Neural cell (in vitro differentiated cells): ENCODE measurements around the gene C17orf100. TPM values are rescaled to one million over a fixed set of nuclear protein-coding genes. Genes with fewer than 3 reads are reported as not detected.

ENCODE experiments used
- H2AFZ ChIP-seq: fragments of 200-600, 300-800 bp; sonication (generic), shearing (Covaris generic); 2 replicates; pipeline ENCODE4 v1.6.0; 2014; ENCODE audit warnings: low read depth, mild to moderate bottlenecking, antibody characterized with exemption, low read length, moderate library complexity
- H3F3A ChIP-seq: fragments of 200-600 bp; shearing (Covaris generic); 2 replicates; pipeline ENCODE4 v1.6.1; 2016; ENCODE audit warnings: mild to moderate bottlenecking, moderate library complexity, mixed read lengths, antibody characterized with exemption, low read length; ENCODE audit not compliant: insufficient read depth, poor library complexity, severe bottlenecking
- H3K27ac ChIP-seq: fragments of 200-600, 300-800 bp; sonication (generic), shearing (Covaris generic); 2 replicates; pipeline ENCODE4 v1.5.1; 2014; ENCODE audit warnings: mild to moderate bottlenecking, low read length, moderate library complexity
- H3K27me3 ChIP-seq: fragments of 300-800, 200-600 bp; sonication (generic), shearing (Covaris generic); 2 replicates; pipeline ENCODE4 v1.6.0; 2014; ENCODE audit warnings: mild to moderate bottlenecking, low read depth, low read length, moderate library complexity; ENCODE audit not compliant: insufficient read depth
- H3K36me3 ChIP-seq: fragments of 300-800, 200-600 bp; sonication (generic), shearing (Covaris generic); 2 replicates; pipeline ENCODE4 v1.5.1; 2014; ENCODE audit warnings: mild to moderate bottlenecking, antibody characterized with exemption, low read length, moderate library complexity; ENCODE audit not compliant: insufficient read depth
- H3K4me2 ChIP-seq: fragments of 300-800, 200-600 bp; sonication (generic), shearing (Covaris generic); 2 replicates; pipeline ENCODE4 v1.6.0; 2014; ENCODE audit warnings: mild to moderate bottlenecking, low read length
- H3K4me3 ChIP-seq: fragments of 300-800, 200-600 bp; sonication (generic), shearing (Covaris generic); 2 replicates; pipeline ENCODE4 v1.5.1; 2014; ENCODE audit warnings: mild to moderate bottlenecking, low read length, moderate library complexity
- H3K79me2 ChIP-seq: fragments of 200-600 bp; shearing (Covaris generic); replicated peaks from 2 replicates; pipeline ENCODE4 v1.6.0; 2014; ENCODE audit warnings: mild to moderate bottlenecking, low read length, moderate library complexity; ENCODE audit not compliant: insufficient read depth
- H3K9ac ChIP-seq: fragments of 300-800, 200-600 bp; sonication (generic), shearing (Covaris generic); 2 replicates; pipeline ENCODE4 v1.6.1; 2016; ENCODE audit warnings: mild to moderate bottlenecking, low read length, mixed read lengths
- H3K9me2 ChIP-seq: fragments of 200-600 bp; shearing (Covaris generic); 2 replicates; pipeline ENCODE4 v1.6.1; 2016; ENCODE audit warnings: mild to moderate bottlenecking, low read length, mixed read lengths; ENCODE audit not compliant: insufficient read depth
- H3K9me3 ChIP-seq: fragments of 200-600, 300-800 bp; sonication (generic), shearing (Covaris generic); 2 replicates; pipeline ENCODE4 v1.6.1; 2016; ENCODE audit warnings: mild to moderate bottlenecking, mixed run types, low read length, moderate library complexity, mixed read lengths
- H4K20me1 ChIP-seq: fragments of 200-600 bp; shearing (Covaris generic); 2 replicates; pipeline ENCODE4 v1.6.1; 2016; ENCODE audit warnings: mild to moderate bottlenecking, mixed run types; ENCODE audit not compliant: insufficient read depth
- CTCF ChIP-seq: fragments of 450-650 bp; IDR thresholded peaks from 2 replicates; pipeline ENCODE4 v1.5.1; 2014; ENCODE audit warnings: antibody characterized with exemption, mild to moderate bottlenecking, moderate library complexity; ENCODE audit not compliant: poor library complexity, severe bottlenecking
- EP300 ChIP-seq: fragments of 450-650 bp; conservative IDR thresholded peaks from 2 replicates; pipeline ENCODE4 v1.6.1; 2014; ENCODE audit warnings: antibody characterized with exemption, mild to moderate bottlenecking, moderate library complexity; ENCODE audit not compliant: poor library complexity, severe bottlenecking
- EZH2 ChIP-seq: fragments of 200-600, 300-800 bp; shearing (Covaris generic), sonication (generic); IDR thresholded peaks from 2 replicates; pipeline ENCODE4 v1.6.1; 2014; ENCODE audit warnings: antibody characterized with exemption, low read length, borderline replicate concordance, mild to moderate bottlenecking; ENCODE audit not compliant: insufficient read depth, poor library complexity, severe bottlenecking
- MXI1 ChIP-seq: fragments of 450-650 bp; conservative IDR thresholded peaks from 2 replicates; pipeline ENCODE4 v1.6.1; 2014; ENCODE audit warnings: antibody characterized with exemption, mild to moderate bottlenecking; ENCODE audit not compliant: poor library complexity, severe bottlenecking
- POLR2AphosphoS5 ChIP-seq: IDR thresholded peaks from 2 replicates; pipeline ENCODE4 v1.6.1; 2012
- RAD21 ChIP-seq: fragments of 450-650 bp; conservative IDR thresholded peaks from 2 replicates; pipeline ENCODE4 v1.6.1; 2014; ENCODE audit warnings: antibody characterized with exemption, mild to moderate bottlenecking, moderate library complexity
- REST ChIP-seq: IDR thresholded peaks from 2 replicates; pipeline ENCODE4 v1.6.1; 2012; ENCODE audit warnings: borderline replicate concordance
- SMC3 ChIP-seq: fragments of 450-650 bp; conservative IDR thresholded peaks from 2 replicates; pipeline ENCODE4 v1.6.1; 2014; ENCODE audit warnings: antibody characterized with exemption, mild to moderate bottlenecking, moderate library complexity; ENCODE audit not compliant: poor library complexity
- TAF1 ChIP-seq: IDR thresholded peaks from 2 replicates; pipeline ENCODE4 v1.6.1; 2012; ENCODE audit warnings: low read depth
- polyA minus RNA-seq: library from RNA; depleted of rRNA, polyadenylated mRNA; stranded (reverse); fragments of >200 nt; gene quantifications from 2 replicates; pipeline ENCODE4 v1.2.3, GENCODE V29; 2014
- polyA plus RNA-seq: library from polyadenylated mRNA; depleted of rRNA; stranded (reverse); fragments of >200 nt; gene quantifications from 2 replicates; pipeline ENCODE4 v1.2.3, GENCODE V29; 2014

C17orf100 gene
- 10.3 and 12.4 TPM in 2 replicates for polyA plus RNA-seq
- 4.4 and 5.6 TPM in 2 replicates for polyA minus RNA-seq

DNA sequence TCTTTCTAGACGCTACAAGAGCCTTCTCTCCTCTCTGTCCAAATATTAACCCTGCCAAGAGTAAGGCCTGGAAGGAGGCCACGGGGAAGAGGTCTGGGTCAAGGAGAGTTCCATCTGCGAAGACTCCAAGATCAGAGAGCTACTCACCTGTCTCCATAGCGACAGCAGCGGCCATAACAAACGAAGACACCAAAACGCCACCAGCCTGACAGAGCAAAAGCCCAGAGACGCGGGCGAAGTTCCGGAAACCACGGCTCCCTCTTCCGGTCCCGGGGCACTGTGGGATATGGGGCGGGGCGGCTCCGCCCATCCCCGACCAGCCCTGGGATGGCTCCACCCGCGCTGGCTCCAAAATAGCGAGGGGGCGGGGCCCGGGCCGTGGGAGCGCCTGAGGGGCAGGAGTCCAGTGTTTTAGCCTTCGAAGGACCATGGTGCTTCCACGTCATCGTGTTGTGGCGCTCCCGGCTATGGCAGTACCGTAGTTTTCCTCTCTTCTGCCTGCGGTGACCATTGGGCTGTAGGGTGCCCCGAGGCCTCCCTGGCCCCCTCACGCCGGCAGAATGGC, at the start of gene C17orf100, which contains the start of gene MED31:
Gene C17orf100 (plus strand): TSS at position 409 of the 565 bp plus-strand sequence. CDS start 152 bp downstream, at position 561.
Gene MED31 (minus strand): TSS at position 252 of the 565 bp plus-strand sequence. CDS start 77 bp downstream, at position 175.
- Histone ChIP-seq H3K9me3 (no peaks in the 10 kb centered on the region), H3K9me2 (no peaks in the 10 kb centered on the region), H3K4me2 (peak within 1 kb of the TSS; percentile 96), H3K79me2 (peaks cover 30% of the 10 kb centered on the region), H3F3A (no peaks in the 10 kb centered on the region), H2AFZ (peak within 1 kb of the TSS; percentile 51), H3K27ac (peak within 1 kb of the TSS; percentile 81), H3K4me3 (peak within 1 kb of the TSS; percentile 71), H4K20me1 (no peaks in the 10 kb centered on the region), H3K27me3 (peaks cover 29% of the 10 kb centered on the region), H3K36me3 (no peaks in the 10 kb centered on the region), H3K9ac (peak within 1 kb of the TSS; percentile 74)
- TF ChIP-seq TAF1 = no peak
- TF ChIP-seq EZH2 = no peak
- no peak for TF ChIP-seq CTCF
- TF ChIP-seq POLR2AphosphoS5 = peak; percentile 91
- peak; percentile 57 for TF ChIP-seq MXI1
- TF ChIP-seq EP300 = peak; percentile 58
- no peak for TF ChIP-seq RAD21
- no peak for TF ChIP-seq REST
- TF ChIP-seq SMC3 = no peak

DNA sequence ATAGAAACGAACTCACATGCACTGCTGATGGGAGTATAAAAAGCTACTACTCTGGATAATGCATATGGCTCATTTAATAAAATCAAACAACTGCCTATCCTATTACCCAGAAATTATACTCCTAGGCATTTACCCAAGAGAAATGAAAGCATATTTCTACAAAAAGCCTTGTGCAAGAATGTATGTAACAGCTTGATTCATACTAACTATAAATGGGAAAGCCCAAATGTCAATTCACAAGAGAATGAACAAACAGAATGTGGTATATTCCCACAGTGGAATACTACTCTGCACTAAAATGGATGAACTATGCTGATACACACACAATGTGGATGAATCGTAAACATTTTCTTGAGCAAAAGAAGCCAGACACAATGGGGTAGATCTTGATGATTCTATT, 49.4 kb upstream of the C17orf100 start:
- TF ChIP-seq REST = no peak
- TF ChIP-seq MXI1 = no peak
- TF ChIP-seq SMC3 = no peak
- no peak for TF ChIP-seq EZH2
- TF ChIP-seq TAF1 = no peak
- no peak for TF ChIP-seq RAD21
- no peak for TF ChIP-seq EP300
- TF ChIP-seq POLR2AphosphoS5 = no peak
- TF ChIP-seq CTCF = no peak
- Histone ChIP-seq H3K27me3 (no peaks in the 10 kb centered on the region), H2AFZ (no peak overlapping the region), H3K79me2 (no peaks in the 10 kb centered on the region), H3K9me2 (no peaks in the 10 kb centered on the region), H3K27ac (no peak overlapping the region), H3K9ac (no peak overlapping the region), H4K20me1 (no peaks in the 10 kb centered on the region), H3K4me2 (no peak overlapping the region), H3F3A (no peaks in the 10 kb centered on the region), H3K9me3 (no peaks in the 10 kb centered on the region), H3K4me3 (no peak overlapping the region), H3K36me3 (peaks cover 11% of the 10 kb centered on the region)
